Measurements from ENCODE around the gene ENTREP3.

ENTREP3 gene

DNA sequence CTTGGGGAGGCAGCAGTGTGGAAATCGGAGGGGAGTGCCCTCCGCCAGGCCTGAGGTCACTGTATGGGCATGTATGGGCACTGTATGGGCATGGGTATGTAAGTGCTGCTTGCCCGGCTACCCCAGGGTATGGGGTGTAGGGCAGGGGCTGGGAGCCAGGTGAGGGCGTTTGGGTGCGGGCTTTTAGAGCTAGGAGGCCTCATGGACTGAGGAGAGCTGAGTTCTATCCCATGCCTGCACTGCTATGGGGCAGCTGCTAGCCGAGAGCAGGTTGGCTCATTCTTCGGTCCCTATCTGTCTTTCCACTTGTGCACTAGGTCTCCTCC lies 40.6 kb upstream of the ENTREP3 start:
- Histone ChIP-seq H2BK15ac (ENCODE audit: low read depth, poor library complexity, severe bottlenecking) (no peak overlapping the region), H3K4me3 (ENCODE audit: insufficient read depth in 1 of 2, low read depth in 1 of 2, low read length in 2 of 2) (no peak overlapping the region), H3K14ac (ENCODE audit: low read length in 2 of 2) (peak overlapping the region in 1 of 2 experiments; percentile 26), H3K4me1 (ENCODE audit: control insufficient read depth, insufficient read depth, low read depth, low read length) (peaks cover 10% of the 10 kb centered on the region), H4K8ac (ENCODE audit: low read length) (no peak overlapping the region), H2BK12ac (ENCODE audit: low read length in 2 of 2) (no peak overlapping the region), H3K18ac (ENCODE audit: low read depth in 1 of 2, low read length in 2 of 2) (no peak overlapping the region), H3K23ac (ENCODE audit: low read length in 2 of 2) (no peak overlapping the region), H3K9me3 (ENCODE audit: control insufficient read depth, low read length) (no peaks in the 10 kb centered on the region), H3K36me3 (ENCODE audit: control insufficient read depth in 1 of 2, insufficient read depth in 2 of 2, low read depth in 1 of 2, low read length in 2 of 2) (no peaks in the 10 kb centered on the region), H2BK5ac (ENCODE audit: low read depth, low read length, poor library complexity, severe bottlenecking) (no peak overlapping the region), H2AK5ac (ENCODE audit: low read length, severe bottlenecking) (no peak overlapping the region), H3K9ac (ENCODE audit: low read length) (no peak overlapping the region), H3K79me1 (replicated peaks; ENCODE audit: low read length, poor library complexity, severe bottlenecking) (no peaks in the 10 kb centered on the region), H2BK120ac (ENCODE audit: low read depth, low read length) (no peak overlapping the region), H3K4me2 (ENCODE audit: low read length, poor library complexity, severe bottlenecking) (no peak overlapping the region), H4K91ac (ENCODE audit: low read length) (no peak overlapping the region), H3K4ac (ENCODE audit: low read depth in 1 of 2, low read length in 2 of 2) (no peak overlapping the region), H3K27me3 (ENCODE audit: control insufficient read depth in 1 of 2, insufficient read depth in 1 of 2, low read length in 2 of 2) (peaks cover 54 to 62% of the 10 kb centered on the region in 2 experiments), H3K27ac (ENCODE audit: low read length, poor library complexity, severe bottlenecking) (no peak overlapping the region), H2AFZ (ENCODE audit: low read depth, low read length) (no peak overlapping the region)
- no peak for DNase-seq
- 73% methylated on average over 7 of the region's 7 CpGs for WGBS

DNA sequence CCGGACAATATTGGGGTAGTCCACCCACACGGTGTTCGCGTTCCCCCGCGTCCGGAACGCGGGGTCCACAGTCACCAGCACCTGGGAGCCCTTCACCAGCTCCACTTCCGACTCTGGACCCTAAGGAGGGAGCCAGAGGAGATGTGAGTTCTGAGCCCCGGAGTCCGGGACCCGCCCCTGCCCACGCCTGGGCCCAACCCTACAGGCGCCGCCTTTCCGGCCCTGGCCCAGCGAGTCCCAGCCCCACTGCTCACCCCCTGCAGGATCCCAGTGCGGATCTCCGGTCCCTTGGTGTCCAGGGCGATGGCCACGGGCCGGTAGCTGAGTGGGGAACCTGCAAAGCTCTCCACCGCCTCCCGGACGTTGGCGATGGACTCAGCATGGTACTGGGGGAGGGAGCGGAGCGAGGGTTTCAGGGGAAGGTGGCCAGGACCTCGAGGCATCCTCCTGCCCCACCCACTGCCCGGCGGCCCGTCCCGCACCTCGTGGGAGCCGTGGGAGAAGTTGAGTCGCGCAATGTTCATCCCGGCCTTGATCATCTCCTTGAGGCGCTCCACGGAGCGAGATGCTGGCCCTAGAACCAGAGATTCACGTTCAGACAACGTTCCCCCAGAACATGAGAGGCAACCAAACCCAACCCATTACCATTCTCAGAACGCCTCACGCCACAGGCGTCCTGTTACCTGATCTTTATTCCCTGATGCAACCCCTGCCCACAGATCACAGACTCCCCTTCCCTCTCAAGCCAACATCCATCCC lies 40.1 kb upstream of the ENTREP3 start:
- peak overlapping the region; percentile 8 for H4K8ac ChIP-seq (ENCODE audit: low read length)
- H3K79me1 ChIP-seq (replicated peaks; ENCODE audit: low read length, poor library complexity, severe bottlenecking), result no peaks in the 10 kb centered on the region
- H3K18ac ChIP-seq (ENCODE audit: low read depth in 1 of 2, low read length in 2 of 2), result no peak overlapping the region
- WGBS, result 10% methylated on average over 44 of the region's 47 CpGs
- no peak overlapping the region for H2BK15ac ChIP-seq (ENCODE audit: low read depth, poor library complexity, severe bottlenecking)
- no peak overlapping the region for H2BK120ac ChIP-seq (ENCODE audit: low read depth, low read length)
- no peak overlapping the region for H3K4ac ChIP-seq (ENCODE audit: low read depth in 1 of 2, low read length in 2 of 2)
- no peak overlapping the region for H4K91ac ChIP-seq (ENCODE audit: low read length)
- peak overlapping the region in 1 of 2 experiments; percentile 11 for H3K4me3 ChIP-seq (ENCODE audit: insufficient read depth in 1 of 2, low read depth in 1 of 2, low read length in 2 of 2)
- H3K36me3 ChIP-seq (ENCODE audit: control insufficient read depth in 1 of 2, insufficient read depth in 2 of 2, low read depth in 1 of 2, low read length in 2 of 2), result no peaks in the 10 kb centered on the region
- no peak overlapping the region for H2AK5ac ChIP-seq (ENCODE audit: low read length, severe bottlenecking)
- peak overlapping the region in 1 of 2 experiments; percentile 26 for H3K14ac ChIP-seq (ENCODE audit: low read length in 2 of 2)
- no peak overlapping the region for H2BK12ac ChIP-seq (ENCODE audit: low read length in 2 of 2)
- H3K4me2 ChIP-seq (ENCODE audit: low read length, poor library complexity, severe bottlenecking), result peak overlapping the region; percentile 41
- DNase-seq, result no peak
- H2BK5ac ChIP-seq (ENCODE audit: low read depth, low read length, poor library complexity, severe bottlenecking), result no peak overlapping the region
- peak overlapping the region; percentile 18 for H2AFZ ChIP-seq (ENCODE audit: low read depth, low read length)
- H3K4me1 ChIP-seq (ENCODE audit: control insufficient read depth, insufficient read depth, low read depth, low read length), result peaks cover 10% of the 10 kb centered on the region
- H3K27ac ChIP-seq (ENCODE audit: low read length, poor library complexity, severe bottlenecking), result no peak overlapping the region
- H3K23ac ChIP-seq (ENCODE audit: low read length in 2 of 2), result peak overlapping the region in 1 of 2 experiments; percentile 74
- H3K27me3 ChIP-seq (ENCODE audit: control insufficient read depth in 1 of 2, insufficient read depth in 1 of 2, low read length in 2 of 2), result peaks cover 54 to 62% of the 10 kb centered on the region in 2 experiments
- no peak overlapping the region for H3K9ac ChIP-seq (ENCODE audit: low read length)
- no peaks in the 10 kb centered on the region for H3K9me3 ChIP-seq (ENCODE audit: control insufficient read depth, low read length)

DNA sequence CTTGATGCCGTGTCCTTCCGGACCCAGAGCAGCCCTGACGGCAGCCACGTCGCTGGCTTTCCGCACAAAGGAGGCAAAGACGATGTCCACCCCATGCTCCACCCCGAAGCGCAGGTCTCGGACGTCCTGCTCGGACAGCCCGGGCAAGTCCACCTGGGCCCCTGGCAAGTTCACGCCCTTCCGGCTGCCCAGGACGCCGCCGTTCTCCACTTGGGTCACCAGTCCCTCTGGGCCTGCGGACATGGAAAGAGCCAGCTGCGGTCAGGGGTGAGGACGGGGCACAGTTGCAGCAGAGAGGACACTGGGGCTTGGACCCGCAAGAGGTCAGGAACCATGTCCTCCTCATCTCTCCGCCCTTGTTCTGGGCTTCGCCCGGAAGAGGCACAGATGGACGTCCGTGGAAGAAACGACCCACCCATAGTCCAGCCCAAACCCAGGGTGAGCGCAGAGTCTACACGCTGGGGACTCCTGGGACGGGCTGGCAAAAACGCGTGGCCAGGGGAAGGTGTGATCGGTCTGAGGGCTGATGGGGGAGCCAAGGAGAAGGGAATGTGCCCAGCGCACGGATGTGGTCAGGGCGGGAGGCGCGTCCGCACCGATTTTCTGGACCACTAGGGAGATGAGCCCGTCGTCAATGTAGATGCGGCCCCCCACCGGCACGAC lies 39.4 kb upstream of the ENTREP3 start:
- Histone ChIP-seq H2AFZ (ENCODE audit: low read depth, low read length) (no peak overlapping the region), H4K91ac (ENCODE audit: low read length) (no peak overlapping the region), H3K14ac (ENCODE audit: low read length in 2 of 2) (no peak overlapping the region), H2BK12ac (ENCODE audit: low read length in 2 of 2) (no peak overlapping the region), H2BK5ac (ENCODE audit: low read depth, low read length, poor library complexity, severe bottlenecking) (no peak overlapping the region), H3K79me1 (replicated peaks; ENCODE audit: low read length, poor library complexity, severe bottlenecking) (no peaks in the 10 kb centered on the region), H3K4me3 (ENCODE audit: insufficient read depth in 1 of 2, low read depth in 1 of 2, low read length in 2 of 2) (peak overlapping the region in 1 of 2 experiments; percentile 11), H3K27ac (ENCODE audit: low read length, poor library complexity, severe bottlenecking) (no peak overlapping the region), H3K36me3 (ENCODE audit: control insufficient read depth in 1 of 2, insufficient read depth in 2 of 2, low read depth in 1 of 2, low read length in 2 of 2) (no peaks in the 10 kb centered on the region), H4K8ac (ENCODE audit: low read length) (no peak overlapping the region), H3K27me3 (ENCODE audit: control insufficient read depth in 1 of 2, insufficient read depth in 1 of 2, low read length in 2 of 2) (peaks cover 54 to 62% of the 10 kb centered on the region in 2 experiments), H3K9ac (ENCODE audit: low read length) (no peak overlapping the region), H3K4ac (ENCODE audit: low read depth in 1 of 2, low read length in 2 of 2) (no peak overlapping the region), H3K4me1 (ENCODE audit: control insufficient read depth, insufficient read depth, low read depth, low read length) (peaks cover 9% of the 10 kb centered on the region), H2AK5ac (ENCODE audit: low read length, severe bottlenecking) (no peak overlapping the region), H3K4me2 (ENCODE audit: low read length, poor library complexity, severe bottlenecking) (no peak overlapping the region), H3K23ac (ENCODE audit: low read length in 2 of 2) (no peak overlapping the region), H3K18ac (ENCODE audit: low read depth in 1 of 2, low read length in 2 of 2) (no peak overlapping the region), H3K9me3 (ENCODE audit: control insufficient read depth, low read length) (no peaks in the 10 kb centered on the region), H2BK15ac (ENCODE audit: low read depth, poor library complexity, severe bottlenecking) (no peak overlapping the region), H2BK120ac (ENCODE audit: low read depth, low read length) (no peak overlapping the region)
- DNase-seq, result no peak
- 22% methylated on average over 46 of the region's 46 CpGs for WGBS

DNA sequence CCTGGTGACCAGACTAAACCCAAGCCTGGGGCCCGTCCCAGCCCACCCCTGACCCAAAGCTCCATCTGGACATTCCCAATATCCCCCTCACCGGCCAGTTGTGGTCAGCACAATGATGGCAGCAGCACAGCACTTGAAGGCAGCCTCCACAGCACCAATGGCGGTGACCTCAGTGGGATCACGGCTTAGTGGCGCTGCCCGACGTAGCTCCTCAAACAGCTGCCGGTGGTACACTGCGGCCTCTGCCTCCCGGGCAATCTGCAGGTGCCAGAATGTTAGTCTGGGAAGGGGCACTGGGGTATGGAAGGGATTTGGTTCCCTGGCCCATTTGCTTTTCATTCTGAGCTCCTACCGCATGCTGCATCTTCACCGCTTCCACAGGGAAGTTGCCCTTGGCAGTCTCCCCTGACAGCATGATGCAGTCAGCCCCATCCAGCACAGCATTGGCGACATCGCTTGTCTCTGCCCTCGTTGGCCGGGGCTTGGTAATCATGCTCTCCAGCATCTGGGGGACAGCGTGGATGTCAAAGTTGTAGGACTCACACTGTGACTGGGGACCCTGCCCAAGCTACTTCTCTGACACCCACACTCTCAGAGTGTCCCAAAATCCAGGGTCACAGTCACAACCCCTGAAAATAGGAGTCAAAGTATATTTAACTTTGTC lies 37.9 kb upstream of the ENTREP3 start:
- Histone ChIP-seq H2BK15ac (ENCODE audit: low read depth, poor library complexity, severe bottlenecking) (no peak overlapping the region), H3K79me1 (replicated peaks; ENCODE audit: low read length, poor library complexity, severe bottlenecking) (no peaks in the 10 kb centered on the region), H3K23ac (ENCODE audit: low read length in 2 of 2) (no peak overlapping the region), H2AK5ac (ENCODE audit: low read length, severe bottlenecking) (no peak overlapping the region), H2BK12ac (ENCODE audit: low read length in 2 of 2) (no peak overlapping the region), H3K36me3 (ENCODE audit: control insufficient read depth in 1 of 2, insufficient read depth in 2 of 2, low read depth in 1 of 2, low read length in 2 of 2) (peaks cover 0 to 2% of the 10 kb centered on the region in 2 experiments), H3K27me3 (ENCODE audit: control insufficient read depth in 1 of 2, insufficient read depth in 1 of 2, low read length in 2 of 2) (peaks cover 54 to 65% of the 10 kb centered on the region in 2 experiments), H2BK120ac (ENCODE audit: low read depth, low read length) (no peak overlapping the region), H3K18ac (ENCODE audit: low read depth in 1 of 2, low read length in 2 of 2) (no peak overlapping the region), H3K9ac (ENCODE audit: low read length) (no peak overlapping the region), H2AFZ (ENCODE audit: low read depth, low read length) (no peak overlapping the region), H3K27ac (ENCODE audit: low read length, poor library complexity, severe bottlenecking) (no peak overlapping the region), H3K4me1 (ENCODE audit: control insufficient read depth, insufficient read depth, low read depth, low read length) (peaks cover 9% of the 10 kb centered on the region), H3K4me2 (ENCODE audit: low read length, poor library complexity, severe bottlenecking) (no peak overlapping the region), H3K4ac (ENCODE audit: low read depth in 1 of 2, low read length in 2 of 2) (no peak overlapping the region), H2BK5ac (ENCODE audit: low read depth, low read length, poor library complexity, severe bottlenecking) (no peak overlapping the region), H3K4me3 (ENCODE audit: insufficient read depth in 1 of 2, low read depth in 1 of 2, low read length in 2 of 2) (no peak overlapping the region), H4K91ac (ENCODE audit: low read length) (no peak overlapping the region), H4K8ac (ENCODE audit: low read length) (no peak overlapping the region), H3K9me3 (ENCODE audit: control insufficient read depth, low read length) (no peaks in the 10 kb centered on the region), H3K14ac (ENCODE audit: low read length in 2 of 2) (no peak overlapping the region)
- 88% methylated on average over 17 of the region's 17 CpGs for whole genome bisulfite sequencing
- DNase-seq, result no peak
